Breast epithelium (tissue), 3 donors: ENCODE results near the gene ABHD11.

ENCODE experiments used
- CTCF ChIP-seq, 3 donors: fragments of 450-650 bp; IDR thresholded peaks; one replicate each; pipeline ENCODE4 v1.5.1; 2016 to 2017; ENCODE audit warnings: antibody characterized with exemption in 3 of 3, mild to moderate bottlenecking in 3 of 3, moderate library complexity in 3 of 3
- POLR2A ChIP-seq: fragments of 450-650 bp; IDR thresholded peaks from one replicate; pipeline ENCODE4 v1.6.1; 2016; ENCODE audit warnings: antibody characterized with exemption, mild to moderate bottlenecking, moderate library complexity

GRCh38 chr7:73727952-73728351, 10.7 kb downstream of the ABHD11 start:
- TF ChIP-seq CTCF (IDR thresholded peaks at IDR 0.05), result no peak
- no peak for TF ChIP-seq POLR2A
